ENCODE data around the gene TMEM11.

DNA sequence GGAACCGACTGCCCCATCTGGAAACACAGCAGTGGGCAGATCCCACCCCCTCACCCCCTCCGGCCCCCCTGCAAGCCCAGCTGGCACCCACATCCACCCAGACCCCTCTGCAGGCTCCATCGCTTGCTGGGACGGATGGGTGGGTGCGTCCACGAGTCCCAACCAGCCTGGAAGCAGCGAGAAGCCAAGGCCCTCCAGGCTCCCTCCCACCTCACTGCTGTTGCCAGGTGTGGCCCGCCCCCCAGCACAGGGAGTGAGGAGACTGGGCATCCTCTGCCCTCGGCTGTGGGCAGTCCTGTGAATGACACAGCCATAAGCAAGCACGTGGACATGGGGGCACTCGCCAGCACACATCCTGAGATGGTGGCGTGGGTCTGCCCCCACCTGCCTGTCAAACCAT lies 11.4 kb downstream of the TMEM11 start:
- no peak for TF ChIP-seq ESRRA (IDR thresholded peaks at IDR 0.05; ENCODE audit: borderline replicate concordance, low read length)
- TF ChIP-seq, protein P1, sequence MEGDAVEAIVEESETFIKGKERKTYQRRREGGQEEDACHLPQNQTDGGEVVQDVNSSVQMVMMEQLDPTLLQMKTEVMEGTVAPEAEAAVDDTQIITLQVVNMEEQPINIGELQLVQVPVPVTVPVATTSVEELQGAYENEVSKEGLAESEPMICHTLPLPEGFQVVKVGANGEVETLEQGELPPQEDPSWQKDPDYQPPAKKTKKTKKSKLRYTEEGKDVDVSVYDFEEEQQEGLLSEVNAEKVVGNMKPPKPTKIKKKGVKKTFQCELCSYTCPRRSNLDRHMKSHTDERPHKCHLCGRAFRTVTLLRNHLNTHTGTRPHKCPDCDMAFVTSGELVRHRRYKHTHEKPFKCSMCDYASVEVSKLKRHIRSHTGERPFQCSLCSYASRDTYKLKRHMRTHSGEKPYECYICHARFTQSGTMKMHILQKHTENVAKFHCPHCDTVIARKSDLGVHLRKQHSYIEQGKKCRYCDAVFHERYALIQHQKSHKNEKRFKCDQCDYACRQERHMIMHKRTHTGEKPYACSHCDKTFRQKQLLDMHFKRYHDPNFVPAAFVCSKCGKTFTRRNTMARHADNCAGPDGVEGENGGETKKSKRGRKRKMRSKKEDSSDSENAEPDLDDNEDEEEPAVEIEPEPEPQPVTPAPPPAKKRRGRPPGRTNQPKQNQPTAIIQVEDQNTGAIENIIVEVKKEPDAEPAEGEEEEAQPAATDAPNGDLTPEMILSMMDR (IDR thresholded peaks at IDR 0.05): no peak
- no peak for TF ChIP-seq NR3C1 (IDR thresholded peaks at IDR 0.05)
- no peak for TF ChIP-seq POLR2A (IDR thresholded peaks at IDR 0.05; ENCODE audit: low read length)
- TF ChIP-seq TP53 (CRISPR knock-in tag; IDR thresholded peaks at IDR 0.05): no peak
- no peak for TF ChIP-seq POLR2AphosphoS2 (conservative IDR thresholded peaks at IDR 0.05; ENCODE audit: low read length)
- TF ChIP-seq MAZ (IDR thresholded peaks at IDR 0.05; ENCODE audit: borderline replicate concordance, low read depth, low read length): no peak
- no peak for TF ChIP-seq FOSL2 (IDR thresholded peaks at IDR 0.05)
- TF ChIP-seq FOSL2 (CRISPR knock-in tag; IDR thresholded peaks at IDR 0.05): no peak
- TF ChIP-seq BHLHE40 (IDR thresholded peaks at IDR 0.05; ENCODE audit: low read depth, low read length): no peak
- no peak for TF ChIP-seq ZNF302 (CRISPR knock-in tag; IDR thresholded peaks at IDR 0.05)
- TF ChIP-seq RNF2 (IDR thresholded peaks at IDR 0.05; ENCODE audit: borderline replicate concordance, low read depth): no peak
- no peak for TF ChIP-seq CHD4 (IDR thresholded peaks at IDR 0.05; ENCODE audit: borderline replicate concordance)

Data from A549 (cell line).